ENCODE measurements around the gene GTF2H1.

The GTF2H1 gene

DNA sequence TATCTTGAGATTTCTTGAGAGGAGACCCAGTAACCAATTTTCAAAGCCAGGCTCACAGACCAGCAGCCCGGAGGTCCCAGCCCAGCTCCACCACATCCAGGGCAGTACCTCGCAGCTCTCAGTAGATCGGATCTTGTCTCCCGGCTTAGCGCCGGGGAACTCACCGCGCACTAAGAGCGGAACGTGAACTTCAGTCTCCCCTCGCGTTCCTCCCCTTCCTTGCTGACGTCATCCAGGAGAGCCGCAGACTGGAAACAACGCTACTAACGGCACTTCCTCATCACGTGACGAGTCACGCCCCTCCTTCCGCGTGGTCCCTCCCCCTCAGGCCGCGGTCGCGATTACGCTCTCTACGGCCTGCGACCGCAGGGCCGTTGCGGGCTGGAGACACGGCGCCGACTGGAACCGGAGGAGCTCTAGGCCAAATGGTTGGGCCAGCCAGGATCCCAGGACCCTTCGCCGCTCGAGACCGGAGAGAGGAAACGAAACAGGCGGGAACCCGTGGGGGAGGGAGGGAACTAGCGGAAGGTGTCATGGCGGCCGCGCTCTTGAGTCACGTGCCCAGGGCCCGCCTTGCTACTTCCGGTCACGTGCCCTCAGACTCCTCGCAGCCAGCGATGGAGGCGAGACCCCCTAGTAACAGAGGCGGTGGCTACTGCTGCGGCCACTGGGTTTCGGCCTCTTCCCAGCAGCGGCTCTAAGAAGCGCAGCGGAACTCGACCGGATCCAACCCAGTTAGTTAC, at the start of gene GTF2H1, which contains the start of gene HPS5:
TSS of gene GTF2H1 (plus strand) at position 599 of the 743 bp plus-strand sequence. CDS start 10,508 bp downstream, outside the sequence.
TSS of gene HPS5 (minus strand) at position 172 of the 743 bp plus-strand sequence. CDS start 4,282 bp downstream, outside the sequence.
- DNase-seq (ENCODE audit: low read depth in 3 of 3): peak; percentile 85 to 95 (median 92)

DNA sequence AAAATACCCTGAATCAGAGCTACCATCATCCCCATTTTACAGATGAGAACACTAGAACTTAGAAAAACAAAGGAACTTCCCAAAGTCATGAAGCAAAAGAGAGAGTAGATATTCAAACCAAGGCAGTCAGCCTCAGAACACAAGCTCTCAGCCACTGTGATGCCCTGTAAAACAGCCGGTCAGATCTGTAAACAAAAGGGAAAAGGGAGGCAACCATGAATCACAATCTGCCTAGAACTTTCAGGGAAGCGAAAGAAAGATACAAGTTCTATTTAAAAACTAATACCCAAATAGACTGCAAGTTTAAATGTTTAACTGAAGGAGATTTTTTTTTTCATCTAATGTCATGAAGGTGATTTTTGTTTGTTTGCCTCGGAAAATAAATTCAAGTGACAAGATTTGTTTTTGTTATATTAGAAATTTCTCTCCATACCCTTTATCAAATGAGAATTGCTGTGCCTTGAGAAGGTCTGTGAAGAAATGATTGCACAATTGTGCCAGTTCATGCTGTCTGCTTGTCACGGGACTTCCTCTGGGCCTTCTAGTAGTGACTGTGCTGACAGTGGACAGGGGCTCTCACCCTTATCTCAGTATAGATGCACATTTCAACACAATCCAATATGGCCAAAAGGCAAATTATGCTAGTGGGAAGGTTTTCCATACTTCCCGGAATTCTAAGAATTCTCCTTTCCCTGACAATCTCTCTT, 44.6 kb upstream of the GTF2H1 start:
- no peak for DNase-seq (ENCODE audit: low read depth in 3 of 3)

DNA sequence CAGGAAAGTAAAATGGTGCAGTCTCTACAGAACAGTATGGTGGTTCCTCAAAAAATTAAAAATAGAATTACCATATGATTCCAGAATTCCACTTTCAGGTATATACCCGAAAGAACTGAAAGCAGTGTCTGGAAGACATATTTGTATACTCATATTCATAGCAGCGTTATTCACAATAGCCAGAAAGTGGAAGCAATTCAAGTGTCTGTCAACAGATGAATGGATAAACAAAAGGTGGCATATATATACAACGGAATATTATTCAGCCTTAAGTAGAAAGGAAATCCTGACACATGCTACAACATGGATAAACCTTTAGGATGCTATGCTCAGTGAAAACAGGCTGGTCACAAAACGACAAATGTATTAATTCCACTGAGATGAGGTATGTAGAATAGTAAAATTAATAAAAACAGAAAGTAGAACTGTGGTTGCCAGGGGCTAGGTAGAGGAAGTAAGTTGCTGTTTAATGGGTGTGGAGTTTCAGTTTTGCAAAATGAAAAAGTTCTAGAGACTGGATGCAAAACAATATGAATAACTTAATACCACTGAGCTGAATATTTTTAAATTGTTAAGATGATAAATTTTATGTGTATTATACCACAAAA, 41.8 kb upstream of the GTF2H1 start:
- no peak for DNase-seq (ENCODE audit: low read depth in 3 of 3)

DNA sequence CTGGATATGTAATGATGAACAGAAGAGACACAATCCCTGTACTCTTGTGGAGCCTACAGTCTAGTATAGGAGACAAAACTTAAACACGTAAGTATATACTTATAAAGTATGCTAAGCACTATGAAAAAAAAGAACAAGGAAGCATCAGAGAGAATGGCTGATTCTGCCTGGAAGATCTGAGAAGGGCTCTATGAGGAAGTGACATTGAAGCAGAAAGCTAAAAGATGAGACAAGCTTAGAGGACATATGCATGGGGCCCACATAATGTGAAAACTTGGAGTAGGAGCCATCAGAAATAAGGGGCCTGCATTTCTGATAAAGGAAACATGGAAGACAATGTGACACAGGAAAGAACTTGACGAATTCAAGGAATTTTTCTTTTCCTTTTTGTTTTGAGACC, 39.7 kb upstream of the GTF2H1 start:
- no peak for DNase-seq (ENCODE audit: low read depth in 3 of 3)

DNA sequence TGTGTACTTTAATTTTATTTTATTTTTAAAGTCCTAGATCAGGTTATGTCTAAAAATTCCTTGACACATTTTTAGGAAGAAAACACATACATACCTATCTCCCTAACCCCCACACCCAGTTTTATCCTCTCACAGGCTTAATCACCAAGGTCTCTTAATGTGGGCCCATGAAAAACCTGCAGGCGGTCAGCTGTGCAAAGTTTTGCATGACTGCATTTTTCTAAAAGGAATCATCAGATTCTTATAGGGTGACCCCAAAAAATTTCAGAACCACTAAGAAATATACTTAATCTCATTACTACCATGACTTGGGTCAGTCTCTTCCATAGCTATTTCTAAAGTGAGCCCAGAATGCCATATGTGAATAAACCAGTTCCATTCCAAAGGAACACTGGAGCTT, 36.5 kb upstream of the GTF2H1 start:
- DNase-seq (ENCODE audit: low read depth in 3 of 3): no peak

GRCh38 chr11:18288911-18289310, 33.5 kb upstream of the GTF2H1 start:
- no peak for DNase-seq (ENCODE audit: low read depth in 3 of 3)

GRCh38 chr11:18294862-18295261, 27.5 kb upstream of the GTF2H1 start:
- no peak for DNase-seq (ENCODE audit: low read depth in 3 of 3)

- no peak for DNase-seq (ENCODE audit: low read depth in 3 of 3)
These were observed 27.1 kb upstream of the GTF2H1 start for GRCh38 chr11:18295316-18295715.

DNA sequence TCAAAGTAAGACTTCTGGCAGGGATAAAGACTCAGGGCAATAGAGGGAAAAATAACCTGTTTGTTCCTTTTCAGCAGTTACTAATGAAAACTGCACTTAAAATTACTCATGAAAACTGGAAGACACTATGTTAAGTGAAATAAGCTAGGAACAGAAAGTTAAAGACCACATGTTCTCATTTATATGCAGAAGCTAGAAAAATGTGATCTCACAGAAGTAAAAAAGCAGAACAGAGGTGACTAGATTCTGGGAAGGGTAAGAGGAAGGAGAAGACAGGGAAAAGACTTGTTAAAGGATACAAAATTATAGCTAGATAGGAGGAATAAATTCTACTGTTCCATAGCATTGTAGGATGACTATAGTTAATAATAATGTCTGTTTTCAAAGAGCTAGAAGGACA, 22.6 kb upstream of the GTF2H1 start:
- DNase-seq (ENCODE audit: low read depth in 3 of 3): no peak

DNA sequence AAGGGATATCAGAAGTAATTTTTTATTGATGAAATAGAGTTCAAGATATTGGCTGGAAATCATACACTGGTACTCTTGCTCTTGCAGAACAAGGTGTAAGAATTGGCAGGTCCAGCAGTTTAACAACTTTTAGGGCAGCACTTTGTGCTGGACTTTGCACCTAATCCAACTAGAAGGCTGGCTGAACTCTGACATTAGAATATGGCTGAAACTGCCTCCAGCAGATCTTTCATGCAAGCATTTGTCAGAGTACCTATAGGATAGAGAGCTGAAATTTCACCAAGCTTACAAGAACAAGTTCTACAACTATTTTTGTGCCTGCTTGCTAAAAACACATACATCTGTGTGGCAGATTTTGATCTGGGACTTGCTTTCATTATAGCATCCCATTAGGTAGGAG, 17.6 kb upstream of the GTF2H1 start:
- no peak for DNase-seq (ENCODE audit: low read depth in 3 of 3)

DNA sequence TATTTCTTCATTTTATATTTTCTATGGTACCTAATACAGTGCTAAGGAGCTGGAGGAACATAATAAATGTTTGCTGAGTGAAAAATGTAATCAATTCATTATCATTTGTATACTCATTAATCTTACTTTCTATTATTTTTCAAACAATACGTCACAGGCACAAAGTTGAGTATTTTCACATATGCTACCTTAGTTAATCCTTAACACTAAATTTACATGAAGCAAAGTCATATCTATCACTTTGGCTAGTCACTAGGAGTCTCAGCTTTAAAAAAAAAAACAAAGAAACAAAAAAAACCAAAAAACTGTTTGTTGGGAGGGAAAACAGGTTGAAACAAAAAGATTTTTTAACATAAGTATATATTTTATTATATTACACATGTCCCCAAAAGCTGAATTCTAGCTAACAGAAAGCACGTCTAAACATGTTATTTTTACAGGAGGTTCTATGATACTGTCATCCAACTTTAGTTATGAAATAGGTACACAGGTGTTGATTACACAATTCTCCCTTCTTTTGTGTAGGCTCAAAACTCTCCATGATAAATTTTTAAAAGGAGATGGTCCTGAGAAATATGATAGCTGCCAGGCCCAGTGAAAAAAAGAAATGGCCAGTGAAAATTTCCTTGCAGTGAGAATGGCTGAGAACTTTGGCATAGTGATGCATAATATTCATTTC, 14.8 kb upstream of the GTF2H1 start:
- no peak for DNase-seq (ENCODE audit: low read depth in 3 of 3)

- no peak for DNase-seq (ENCODE audit: low read depth in 3 of 3)
These were observed 14.1 kb upstream of the GTF2H1 start for GRCh38 chr11:18308242-18308641.

DNA sequence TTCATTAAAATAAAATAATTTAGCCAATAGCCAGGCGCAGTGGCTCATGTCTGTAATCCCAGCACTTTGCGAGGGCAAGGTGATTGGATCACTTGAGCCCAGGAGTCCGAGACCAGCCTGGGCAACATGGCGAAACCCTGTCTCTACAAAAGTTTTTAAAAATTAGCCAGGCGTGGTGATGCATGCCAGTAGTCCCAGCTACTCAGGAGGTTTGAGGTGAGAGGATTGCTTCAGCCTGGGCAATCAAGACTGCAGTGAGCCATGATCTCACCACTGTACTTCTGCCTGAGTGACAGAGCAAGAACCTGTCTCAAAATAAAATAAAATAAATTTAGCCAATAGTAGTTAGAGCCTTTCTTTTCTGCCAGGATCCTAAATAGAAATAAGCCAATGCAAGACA, 12.7 kb upstream of the GTF2H1 start:
- no peak for DNase-seq (ENCODE audit: low read depth in 3 of 3)

DNA sequence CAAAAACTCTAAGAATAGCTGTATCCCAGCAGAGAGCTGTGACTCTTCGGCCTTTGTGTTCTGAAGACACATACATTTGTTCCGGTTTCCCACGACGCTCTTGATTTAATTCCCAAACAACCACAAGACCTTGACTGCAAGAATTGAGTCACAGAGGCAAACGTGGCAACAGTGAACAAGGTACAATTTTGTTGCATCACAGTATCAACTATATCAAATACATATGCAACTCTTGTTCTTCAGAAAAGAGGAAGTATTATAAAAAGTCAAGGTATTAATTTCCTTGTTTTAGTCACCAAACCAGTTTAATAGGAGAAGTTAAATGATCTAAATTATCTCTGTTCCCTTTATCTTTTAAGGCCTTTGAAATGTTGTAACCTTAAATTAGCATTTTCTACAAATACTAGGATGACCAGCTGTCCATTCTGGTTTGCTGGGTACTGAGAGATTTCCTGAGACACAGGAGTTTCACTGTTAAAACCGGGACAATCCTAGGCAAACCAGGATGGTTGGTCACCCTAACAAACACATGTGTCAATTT, 11.5 kb upstream of the GTF2H1 start:
- DNase-seq (ENCODE audit: low read depth in 3 of 3): no peak

DNA sequence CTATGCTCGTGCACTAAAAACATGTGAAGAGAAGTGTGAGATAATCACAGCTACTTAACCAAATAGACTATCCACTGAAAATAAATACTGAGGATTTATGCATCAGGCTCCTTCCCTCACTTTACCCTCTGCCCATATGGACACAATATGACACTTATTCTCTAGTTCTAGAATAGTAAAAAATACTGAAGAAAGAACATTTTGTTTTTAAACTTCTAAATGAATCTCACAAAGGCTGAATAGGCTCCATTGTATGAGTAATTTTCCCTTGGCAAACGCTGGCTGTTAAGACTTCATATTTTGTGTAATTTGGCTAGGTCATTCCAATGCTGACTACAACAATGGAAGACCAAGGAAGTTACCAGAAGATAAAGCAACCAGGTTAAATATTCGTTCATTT, 10.4 kb upstream of the GTF2H1 start:
- DNase-seq (ENCODE audit: low read depth in 3 of 3): no peak

DNA sequence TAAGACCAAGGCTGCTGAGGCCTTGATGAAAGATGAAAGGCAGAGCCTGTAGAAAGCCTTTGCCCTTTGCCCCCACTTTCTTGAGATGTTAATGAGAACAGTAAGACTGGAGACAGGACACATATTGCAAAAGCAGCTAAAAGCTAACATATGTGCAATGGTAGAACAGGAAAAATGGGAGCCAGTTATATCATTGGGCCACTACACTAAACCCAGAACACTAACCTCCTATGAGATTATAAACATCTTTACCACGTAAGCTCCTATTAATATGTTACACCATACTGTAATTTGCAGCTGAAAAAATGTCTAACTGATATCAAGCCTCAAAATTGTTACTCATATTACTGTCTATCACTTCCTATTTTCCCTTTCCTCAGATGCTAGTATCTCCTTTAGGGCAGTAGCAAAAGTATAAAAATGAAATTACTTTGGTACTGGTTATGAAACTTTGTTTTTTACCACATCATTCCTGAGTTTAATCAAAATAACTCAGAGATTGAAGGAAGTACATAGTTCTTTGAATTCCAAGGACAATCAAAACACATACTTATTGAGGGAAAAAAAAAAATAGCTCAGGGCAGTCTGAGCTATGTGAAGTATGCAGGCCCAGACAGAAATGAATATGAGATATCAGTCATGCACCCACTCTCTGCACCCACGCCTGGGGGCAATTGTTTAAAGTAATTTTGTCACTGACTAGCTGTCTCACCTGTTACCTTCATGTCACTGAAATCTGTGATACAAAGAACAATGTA, 9.5 kb upstream of the GTF2H1 start:
- no peak for DNase-seq (ENCODE audit: low read depth in 3 of 3)

GRCh38 chr11:18313965-18314763, 8.2 kb upstream of the GTF2H1 start:
- DNase-seq (ENCODE audit: low read depth in 3 of 3): no peak

GRCh38 chr11:18314784-18315523, 7.4 kb upstream of the GTF2H1 start:
- no peak for DNase-seq (ENCODE audit: low read depth in 3 of 3)

DNA sequence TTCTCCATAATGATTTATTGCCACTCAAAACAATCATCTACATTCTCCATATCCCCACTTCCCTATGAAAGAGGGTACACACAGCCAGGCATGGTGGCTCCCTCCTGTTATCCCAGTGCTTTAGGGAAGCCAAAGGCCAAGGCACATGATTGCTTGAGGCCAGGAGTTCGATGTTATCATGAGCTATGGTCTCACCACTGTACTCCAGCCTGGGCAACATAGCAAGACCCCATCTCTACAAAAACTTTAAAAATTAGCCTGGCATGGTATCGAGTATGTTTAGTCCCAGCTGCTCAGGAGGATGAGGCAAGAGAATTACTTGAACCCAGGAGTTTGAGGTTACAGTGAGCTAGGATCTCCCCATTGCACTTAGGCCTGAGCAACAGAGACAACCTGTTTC, 6.5 kb upstream of the GTF2H1 start:
- DNase-seq (ENCODE audit: low read depth in 3 of 3): no peak

GRCh38 chr11:18317551-18317950, 4.8 kb upstream of the GTF2H1 start:
- DNase-seq (ENCODE audit: low read depth in 3 of 3): no peak

Data from stimulated activated CD4-positive, alpha-beta T cell treated with anti-CD3 and anti-CD28 coated beads, TNF-alpha, amount 100 ng/mL, for 24 hours (primary cell).